GM18870 (cell line): ENCODE results near the gene DMRTC2.
"Not testable (repeated sequence)": the region's sequence is repeated elsewhere in the genome, so short reads cannot be mapped to it uniquely, and the experiment has no call there.

ENCODE experiments used
- ATAC-seq: cut with Tn5 transposase; IDR thresholded peaks from one replicate; pipeline ENCODE4 v1.9.1; 2021; ENCODE audit warnings: moderate library complexity; ENCODE audit not compliant: unreplicated experiment

The DMRTC2 gene

DNA sequence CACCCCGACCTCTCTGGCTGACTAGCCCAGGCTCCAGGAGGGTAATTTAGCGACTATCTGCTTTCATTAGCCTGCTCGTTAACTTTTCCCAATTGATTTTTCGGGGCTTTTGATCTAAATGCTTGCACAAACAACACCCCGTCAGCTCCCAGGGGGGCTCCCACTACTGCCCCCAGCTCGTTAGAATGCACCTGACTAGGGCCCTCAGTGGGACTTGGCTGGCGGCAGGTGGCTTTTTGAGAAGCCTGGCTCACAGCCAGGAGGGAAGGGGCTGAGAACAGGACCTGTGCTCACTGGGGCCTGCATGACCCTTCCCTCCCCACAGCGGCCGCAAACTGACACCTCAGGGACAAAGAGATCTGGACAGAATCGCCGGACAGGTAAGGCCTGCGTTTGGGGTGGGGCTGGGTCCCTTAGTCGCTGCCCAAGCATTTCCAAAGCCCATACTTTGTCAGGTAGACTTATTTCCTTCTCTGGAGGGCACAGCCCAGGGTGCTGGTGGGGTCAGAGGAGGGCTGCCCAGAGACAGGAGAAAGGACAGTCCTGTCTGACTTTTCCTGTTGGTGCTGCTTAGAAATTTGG, 24.6 kb downstream of the DMRTC2 start:
- no peak for ATAC-seq

DNA sequence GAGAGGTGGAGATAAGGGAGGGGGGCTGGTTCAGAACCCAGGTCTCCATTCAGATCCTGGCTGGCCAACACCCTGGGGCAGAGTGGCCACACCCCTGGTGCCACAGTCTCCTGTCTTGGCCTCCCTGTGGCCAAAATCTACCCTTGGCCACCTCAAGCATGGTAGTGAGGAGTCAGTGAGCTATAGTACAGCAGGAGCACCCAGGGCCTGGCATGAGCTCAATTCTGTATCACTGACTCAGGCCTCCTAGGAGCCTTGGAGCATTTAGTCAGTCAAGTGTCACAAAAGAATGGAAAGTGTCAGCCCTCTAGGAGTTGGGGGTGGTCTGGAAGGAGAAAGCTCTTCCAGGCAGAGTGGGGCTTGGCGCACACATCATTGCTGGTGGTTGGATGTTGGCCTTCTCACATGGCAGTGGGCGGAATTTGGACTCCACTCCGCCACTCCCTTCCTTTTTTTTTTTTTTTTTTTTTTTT, 25.6 kb downstream of the DMRTC2 start:
- no peak for ATAC-seq

DNA sequence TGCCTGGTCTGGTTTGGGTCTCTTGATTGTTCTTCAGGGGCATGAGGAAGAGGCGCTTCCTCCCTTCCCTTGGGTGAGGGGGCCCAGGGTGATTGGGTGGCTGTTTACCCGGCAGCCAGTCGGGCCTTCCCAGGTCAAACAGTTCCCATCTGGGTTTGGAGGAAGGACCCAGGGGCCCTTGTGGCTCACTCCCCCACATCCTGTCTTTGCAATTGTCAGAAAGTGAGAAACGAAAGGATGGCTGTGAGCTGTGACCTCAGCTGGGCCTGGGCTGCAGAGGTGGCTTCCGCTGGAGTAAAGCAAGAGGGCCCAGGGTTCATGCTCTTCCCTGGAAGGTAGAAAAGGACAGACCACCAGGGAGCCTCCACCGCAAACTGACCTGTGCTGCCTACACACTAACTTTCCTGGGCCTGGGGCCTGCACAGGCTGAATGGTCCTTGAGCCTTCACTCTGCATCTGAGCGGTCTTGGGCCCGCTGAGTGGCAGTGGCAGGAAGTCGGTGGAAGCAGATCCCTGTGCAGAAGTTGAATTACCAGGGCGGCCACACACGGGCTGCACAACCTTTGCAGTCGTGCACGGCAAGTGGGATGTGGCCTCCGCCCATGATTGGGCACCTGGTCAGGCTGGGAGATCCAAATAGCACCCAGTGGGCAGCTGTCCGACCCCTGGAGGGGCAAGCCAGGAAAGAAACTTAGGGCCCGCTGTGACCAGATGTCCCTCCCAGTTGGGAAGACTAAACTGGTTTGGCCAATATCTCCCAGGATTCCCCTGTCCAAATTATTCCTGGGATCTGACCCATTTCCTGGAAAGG, 26.9 kb downstream of the DMRTC2 start:
- peak; percentile 33 for ATAC-seq

DNA sequence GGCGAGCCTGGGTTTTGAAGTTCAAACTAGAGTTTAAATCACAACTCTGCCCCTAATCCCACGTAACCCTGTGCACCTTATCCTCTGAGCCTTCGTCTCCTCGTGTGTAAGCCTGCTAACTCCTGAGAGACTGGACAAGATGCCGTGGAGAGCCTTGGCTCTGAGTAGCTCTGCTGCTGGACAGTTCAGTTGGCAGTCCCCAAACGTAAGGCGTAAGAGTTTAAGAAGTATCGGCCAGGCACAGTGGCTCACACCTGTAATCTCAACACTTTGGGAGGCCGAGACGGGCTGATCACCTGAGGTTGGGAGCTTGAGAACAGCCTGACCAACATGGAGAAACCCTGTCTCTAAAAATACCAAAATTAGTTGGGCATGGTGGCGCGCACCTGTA, 27.5 kb downstream of the DMRTC2 start:
- ATAC-seq: no peak

DNA sequence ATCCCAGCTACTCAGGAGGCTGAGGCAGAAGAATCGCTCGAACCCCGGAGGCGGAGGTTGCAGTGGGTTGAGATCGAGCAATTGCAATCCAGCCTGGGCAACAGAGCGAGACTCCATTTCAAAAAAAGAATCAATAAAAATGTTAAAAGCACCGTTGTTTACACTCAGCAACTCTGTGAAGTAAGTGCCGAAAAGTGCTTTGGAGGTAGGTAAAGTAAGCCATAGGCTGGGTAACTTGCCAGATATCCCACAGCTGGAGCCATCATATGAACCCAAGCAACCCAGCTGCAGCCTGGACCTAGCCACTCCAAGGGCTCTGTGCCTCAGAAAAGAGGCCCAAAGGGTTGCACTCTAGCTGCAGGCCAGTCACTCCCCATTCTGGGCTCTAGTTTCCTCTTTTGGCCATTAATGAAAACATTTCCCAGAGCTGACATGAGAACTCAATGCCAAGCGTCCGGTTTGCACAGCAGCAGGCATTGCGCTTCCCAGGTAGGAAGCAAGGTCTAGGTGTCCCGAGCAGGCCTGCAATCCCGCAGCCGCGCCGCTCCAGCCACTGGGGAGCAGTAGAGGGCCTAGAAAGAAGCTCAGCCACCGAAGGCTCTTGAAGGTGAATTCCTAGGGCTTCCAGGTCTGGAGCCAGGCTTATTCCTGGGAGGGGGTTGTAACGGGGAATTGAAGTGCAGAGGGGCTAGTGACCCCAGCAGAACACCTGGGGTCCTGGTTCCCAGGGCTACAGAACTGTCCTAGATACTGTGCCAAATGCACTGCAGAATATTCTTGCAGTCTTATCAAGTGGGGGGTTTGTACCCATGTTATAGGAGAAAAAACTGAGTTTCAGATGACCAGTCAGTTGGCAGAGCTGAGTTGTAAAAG, 28.2 kb downstream of the DMRTC2 start:
- no peak for ATAC-seq

DNA sequence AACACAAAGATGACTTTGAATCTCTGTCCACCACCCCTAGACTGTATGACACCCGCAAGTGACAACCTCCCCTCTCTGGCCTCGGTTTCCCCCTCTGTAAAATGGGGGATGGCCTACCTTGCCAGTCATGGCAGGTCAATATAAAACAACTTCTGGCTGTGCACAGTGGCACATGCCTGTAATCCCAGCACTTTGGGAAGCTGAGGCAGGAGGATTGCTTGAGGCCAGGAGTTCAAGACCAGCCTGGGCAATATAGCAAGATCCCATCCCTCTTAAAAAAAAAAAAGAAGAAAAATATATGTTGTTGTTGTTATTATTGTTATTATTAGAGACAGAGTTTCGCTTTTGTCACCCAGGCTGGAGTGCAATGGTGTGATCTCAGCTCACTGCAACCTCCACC, 31.1 kb downstream of the DMRTC2 start:
- not testable (repeated sequence) for ATAC-seq

- ATAC-seq: peak; percentile 46
Observed at GRCh38 chr19:41876847-41877832, 32.3 kb downstream of the DMRTC2 start, which contains the start of gene CD79A. Gene CD79A, plus strand, starts transcription at chr19:41877279. Its CDS starts 26 bp downstream, at chr19:41877305.

DNA sequence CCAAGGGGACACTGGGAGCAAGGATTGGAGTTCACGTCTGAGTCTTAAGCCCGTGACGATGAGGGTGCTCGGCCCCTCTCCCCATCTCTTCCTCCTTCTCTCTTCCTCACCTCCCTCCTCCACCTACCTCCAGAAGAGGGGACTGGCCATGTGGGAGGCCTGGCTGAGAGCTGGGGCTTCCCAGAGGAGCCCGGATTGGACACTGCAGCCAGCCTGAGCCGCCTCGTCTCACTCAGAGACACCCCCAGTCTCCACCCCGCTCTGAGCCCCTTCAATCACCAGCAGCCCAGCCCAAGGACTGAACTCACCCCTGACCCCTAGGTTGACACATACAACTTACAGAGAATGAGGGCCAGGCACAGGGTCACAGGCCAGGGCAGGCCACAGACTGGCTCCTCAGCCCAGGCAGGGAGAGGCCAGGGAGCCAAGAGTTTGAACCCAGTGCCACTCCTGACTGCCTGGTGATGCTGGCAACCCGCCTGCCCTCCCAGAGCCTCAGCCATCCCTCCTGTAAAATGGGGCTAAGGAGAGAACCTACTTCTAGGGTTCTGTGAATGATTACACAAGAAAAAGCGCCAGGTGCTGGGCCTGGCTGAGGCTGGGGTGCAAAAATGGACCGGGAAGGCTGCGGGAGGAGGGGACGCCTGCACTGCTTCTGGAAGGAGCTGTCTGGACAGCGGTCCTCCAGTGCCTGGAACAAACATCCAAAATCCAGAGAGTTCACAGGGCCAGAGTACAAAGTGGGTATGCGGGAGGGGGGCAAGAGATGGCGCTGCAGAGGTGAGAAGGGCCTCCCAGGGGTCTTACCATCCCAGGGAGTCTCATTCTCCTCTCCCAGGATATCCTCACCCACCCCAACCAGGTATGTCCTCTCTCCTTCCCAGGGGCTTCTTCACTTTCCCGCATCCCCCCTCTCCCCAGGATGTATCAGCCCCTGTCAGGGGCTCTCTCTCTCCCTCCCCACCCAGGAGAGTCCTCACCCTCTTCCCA, 33.4 kb downstream of the DMRTC2 start:
- ATAC-seq: no peak

DNA sequence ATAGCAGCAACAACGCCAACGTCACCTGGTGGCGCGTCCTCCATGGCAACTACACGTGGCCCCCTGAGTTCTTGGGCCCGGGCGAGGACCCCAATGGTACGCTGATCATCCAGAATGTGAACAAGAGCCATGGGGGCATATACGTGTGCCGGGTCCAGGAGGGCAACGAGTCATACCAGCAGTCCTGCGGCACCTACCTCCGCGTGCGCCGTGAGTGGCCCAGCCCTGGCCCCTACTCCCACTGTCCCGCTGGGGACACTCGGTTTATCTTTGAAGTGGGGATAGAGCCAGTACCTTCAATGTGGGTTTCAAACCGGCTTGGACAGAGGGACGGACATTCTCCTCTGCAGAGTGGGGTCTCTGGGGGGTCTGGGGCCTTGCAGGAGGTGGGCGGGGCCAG, 34.2 kb downstream of the DMRTC2 start:
- ATAC-seq: no peak

GRCh38 chr19:41879670-41880328, 35.0 kb downstream of the DMRTC2 start:
- no peak for ATAC-seq

GRCh38 chr19:41880329-41880708, 35.5 kb downstream of the DMRTC2 start:
- ATAC-seq: no peak

- no peak for ATAC-seq
Observed at GRCh38 chr19:41882568-41883462, 38.0 kb downstream of the DMRTC2 start, which contains the start of gene ARHGEF1. Gene ARHGEF1, plus strand, starts transcription at chr19:41883184. Its CDS starts 4,899 bp downstream, at chr19:41888083.

DNA sequence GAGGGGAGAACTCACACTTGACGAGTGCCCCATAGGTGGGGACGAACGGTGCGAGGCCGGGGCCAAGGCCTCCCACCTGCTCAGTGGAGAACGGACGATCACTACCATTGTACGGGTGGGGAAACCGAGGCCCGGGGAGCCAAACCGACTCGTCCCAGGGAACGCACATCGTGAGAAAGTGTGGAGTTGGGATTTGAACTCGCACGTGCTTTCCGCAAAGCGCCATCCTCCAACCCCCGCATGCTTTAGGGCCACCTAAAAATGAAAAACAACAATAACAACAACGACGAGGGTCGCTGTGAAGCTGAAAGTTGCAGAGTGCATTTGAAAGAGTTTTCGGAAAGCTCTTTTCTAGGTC, 38.6 kb downstream of the DMRTC2 start:
- no peak for ATAC-seq

DNA sequence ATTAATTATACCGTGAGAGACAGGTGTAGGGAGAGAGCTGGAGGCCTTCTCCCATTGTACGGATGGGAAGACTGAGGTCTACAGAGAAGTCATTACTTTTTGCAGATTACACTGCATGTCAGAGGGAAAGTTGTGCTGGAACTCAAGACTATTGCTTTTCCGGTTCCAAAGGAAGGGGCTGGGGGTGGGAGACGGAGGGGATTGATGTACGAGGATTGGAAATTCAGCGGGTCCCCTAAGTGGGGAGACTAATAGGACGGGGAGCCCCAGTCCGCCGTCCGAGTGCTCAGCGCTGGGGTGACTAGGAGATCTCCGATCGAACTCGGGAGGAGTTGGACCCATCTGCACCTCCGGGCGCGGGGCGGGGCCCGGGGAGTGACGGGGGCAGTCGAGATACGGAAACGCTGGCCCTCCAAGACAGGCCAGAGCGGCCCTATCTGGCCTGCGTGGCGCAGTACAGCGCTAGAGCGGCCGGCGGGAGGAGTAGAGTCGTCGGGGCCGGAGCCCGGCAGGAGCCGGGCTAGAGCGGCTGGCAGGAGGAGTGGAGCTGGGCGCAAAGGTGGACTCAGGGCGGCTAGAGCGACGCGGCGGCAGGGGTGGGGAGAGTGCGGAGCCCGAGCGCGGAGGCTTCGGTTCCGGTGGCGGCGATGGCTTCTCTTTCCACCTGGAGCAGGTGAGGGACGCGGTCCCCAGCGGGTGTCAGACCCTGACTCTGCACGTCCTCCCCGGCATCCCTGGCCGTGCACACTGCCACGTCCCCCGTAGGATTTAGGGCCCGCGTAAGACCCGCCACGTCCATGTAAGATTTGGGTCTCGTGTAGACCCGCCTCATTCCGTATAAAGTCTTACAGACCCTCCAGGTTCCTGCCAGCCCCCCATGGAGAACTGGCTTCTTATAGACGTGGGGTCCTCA, 39.2 kb downstream of the DMRTC2 start:
- ATAC-seq: peak; percentile 60

GRCh38 chr19:41886761-41887710, 42.2 kb downstream of the DMRTC2 start:
- ATAC-seq: no peak
